Measurements from ENCODE around the gene C10orf88. TPM values are rescaled to one million over a fixed set of nuclear protein-coding genes. Genes with fewer than 3 reads are reported as not detected.

Gene C10orf88
- total and polyA plus RNA-seq, 2 of the 13 experiments (the other 11 are each of a cell fraction or from before 2014, with no cell fraction given) = 4.6 to 11.8 TPM

DNA sequence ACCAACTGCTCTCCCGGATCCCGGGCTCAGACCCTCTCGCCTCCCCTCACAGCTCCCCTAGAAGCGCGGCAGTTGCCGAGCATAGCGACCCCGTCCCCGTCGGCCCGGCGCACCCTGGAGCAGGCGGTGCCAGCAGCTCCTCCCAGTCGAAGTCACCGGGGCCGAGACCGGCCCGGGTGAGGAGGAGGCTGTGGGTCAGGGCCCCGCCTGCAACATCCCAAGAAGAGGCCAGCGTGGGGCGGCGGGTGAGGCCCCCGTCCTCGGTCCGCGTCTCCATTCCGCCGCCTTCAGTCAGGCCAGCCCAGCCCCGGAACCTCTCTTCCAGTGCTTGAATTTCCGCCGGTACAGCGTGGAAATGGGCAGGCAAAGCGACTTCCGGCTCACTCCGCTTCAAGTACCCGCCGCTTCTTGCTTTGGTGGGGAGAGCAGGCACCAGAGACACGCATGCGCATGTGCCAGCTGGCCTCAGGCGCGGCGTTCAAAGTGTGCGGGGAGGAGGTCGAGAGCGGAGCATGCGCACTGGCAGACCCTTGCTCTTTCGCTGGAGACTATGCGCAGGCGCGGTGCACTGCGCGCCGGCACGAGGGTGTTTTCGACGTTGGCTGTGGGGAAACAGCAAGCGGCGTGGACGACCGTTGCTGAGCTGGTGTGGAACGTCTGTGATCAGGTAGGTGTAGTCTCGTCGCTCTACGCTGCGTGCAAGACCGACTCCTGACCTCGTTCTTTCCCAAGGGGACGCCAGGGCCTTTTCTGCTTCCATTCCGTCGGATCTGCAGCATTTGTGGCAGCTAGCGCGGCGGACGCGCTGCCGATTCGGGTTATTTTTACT lies at the start of gene C10orf88 (continued):
- TF ChIP-seq, protein P1, sequence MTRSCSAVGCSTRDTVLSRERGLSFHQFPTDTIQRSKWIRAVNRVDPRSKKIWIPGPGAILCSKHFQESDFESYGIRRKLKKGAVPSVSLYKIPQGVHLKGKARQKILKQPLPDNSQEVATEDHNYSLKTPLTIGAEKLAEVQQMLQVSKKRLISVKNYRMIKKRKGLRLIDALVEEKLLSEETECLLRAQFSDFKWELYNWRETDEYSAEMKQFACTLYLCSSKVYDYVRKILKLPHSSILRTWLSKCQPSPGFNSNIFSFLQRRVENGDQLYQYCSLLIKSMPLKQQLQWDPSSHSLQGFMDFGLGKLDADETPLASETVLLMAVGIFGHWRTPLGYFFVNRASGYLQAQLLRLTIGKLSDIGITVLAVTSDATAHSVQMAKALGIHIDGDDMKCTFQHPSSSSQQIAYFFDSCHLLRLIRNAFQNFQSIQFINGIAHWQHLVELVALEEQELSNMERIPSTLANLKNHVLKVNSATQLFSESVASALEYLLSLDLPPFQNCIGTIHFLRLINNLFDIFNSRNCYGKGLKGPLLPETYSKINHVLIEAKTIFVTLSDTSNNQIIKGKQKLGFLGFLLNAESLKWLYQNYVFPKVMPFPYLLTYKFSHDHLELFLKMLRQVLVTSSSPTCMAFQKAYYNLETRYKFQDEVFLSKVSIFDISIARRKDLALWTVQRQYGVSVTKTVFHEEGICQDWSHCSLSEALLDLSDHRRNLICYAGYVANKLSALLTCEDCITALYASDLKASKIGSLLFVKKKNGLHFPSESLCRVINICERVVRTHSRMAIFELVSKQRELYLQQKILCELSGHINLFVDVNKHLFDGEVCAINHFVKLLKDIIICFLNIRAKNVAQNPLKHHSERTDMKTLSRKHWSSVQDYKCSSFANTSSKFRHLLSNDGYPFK (CRISPR knock-in tag; IDR thresholded peaks at IDR 0.05; ENCODE audit: borderline replicate concordance) = peak; percentile 97
- no peak for TF ChIP-seq KDM6A (CRISPR knock-in tag; IDR thresholded peaks at IDR 0.05; ENCODE audit: low read depth)
- peak; percentile 68 for TF ChIP-seq DR1 (CRISPR knock-in tag; IDR thresholded peaks at IDR 0.05)
- peak; percentile 96; the same call in 1 of the 2 replicates for TF ChIP-seq AHR (CRISPR knock-in tag; IDR thresholded peaks at IDR 0.05)
- TF ChIP-seq, protein P2, sequence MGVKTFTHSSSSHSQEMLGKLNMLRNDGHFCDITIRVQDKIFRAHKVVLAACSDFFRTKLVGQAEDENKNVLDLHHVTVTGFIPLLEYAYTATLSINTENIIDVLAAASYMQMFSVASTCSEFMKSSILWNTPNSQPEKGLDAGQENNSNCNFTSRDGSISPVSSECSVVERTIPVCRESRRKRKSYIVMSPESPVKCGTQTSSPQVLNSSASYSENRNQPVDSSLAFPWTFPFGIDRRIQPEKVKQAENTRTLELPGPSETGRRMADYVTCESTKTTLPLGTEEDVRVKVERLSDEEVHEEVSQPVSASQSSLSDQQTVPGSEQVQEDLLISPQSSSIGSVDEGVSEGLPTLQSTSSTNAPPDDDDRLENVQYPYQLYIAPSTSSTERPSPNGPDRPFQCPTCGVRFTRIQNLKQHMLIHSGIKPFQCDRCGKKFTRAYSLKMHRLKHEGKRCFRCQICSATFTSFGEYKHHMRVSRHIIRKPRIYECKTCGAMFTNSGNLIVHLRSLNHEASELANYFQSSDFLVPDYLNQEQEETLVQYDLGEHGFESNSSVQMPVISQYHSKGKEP (CRISPR knock-in tag; IDR thresholded peaks at IDR 0.05) = peak; percentile 83; the same call in 1 of the 2 replicates
- no peak for TF ChIP-seq POLR2AphosphoS2 (IDR thresholded peaks at IDR 0.05; ENCODE audit: low read depth, low read length)
- no peak for TF ChIP-seq IRF1 (CRISPR knock-in tag; IDR thresholded peaks at IDR 0.05; ENCODE audit: low read depth)
- peak; percentile 100 for TF ChIP-seq TFDP1 (CRISPR knock-in tag; IDR thresholded peaks at IDR 0.05; ENCODE audit: borderline replicate concordance)
- TF ChIP-seq, protein P3, sequence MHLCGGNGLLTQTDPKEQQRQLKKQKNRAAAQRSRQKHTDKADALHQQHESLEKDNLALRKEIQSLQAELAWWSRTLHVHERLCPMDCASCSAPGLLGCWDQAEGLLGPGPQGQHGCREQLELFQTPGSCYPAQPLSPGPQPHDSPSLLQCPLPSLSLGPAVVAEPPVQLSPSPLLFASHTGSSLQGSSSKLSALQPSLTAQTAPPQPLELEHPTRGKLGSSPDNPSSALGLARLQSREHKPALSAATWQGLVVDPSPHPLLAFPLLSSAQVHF (CRISPR knock-in tag; IDR thresholded peaks at IDR 0.05) = peak; percentile 76; the same call in 1 of the 2 replicates
- no peak for TF ChIP-seq SOX13 (IDR thresholded peaks at IDR 0.05)
- TF ChIP-seq SOX13 (CRISPR knock-in tag; conservative IDR thresholded peaks at IDR 0.05 in 1 of 2, IDR thresholded peaks at IDR 0.05 in 1 of 2) = peak in 1 of 2 experiments; percentile 38; a peak in 1 of 4 replicates
- TF ChIP-seq ARID2 (CRISPR knock-in tag; IDR thresholded peaks at IDR 0.05; ENCODE audit: borderline replicate concordance) = peak; percentile 98
- TF ChIP-seq, protein P4, sequence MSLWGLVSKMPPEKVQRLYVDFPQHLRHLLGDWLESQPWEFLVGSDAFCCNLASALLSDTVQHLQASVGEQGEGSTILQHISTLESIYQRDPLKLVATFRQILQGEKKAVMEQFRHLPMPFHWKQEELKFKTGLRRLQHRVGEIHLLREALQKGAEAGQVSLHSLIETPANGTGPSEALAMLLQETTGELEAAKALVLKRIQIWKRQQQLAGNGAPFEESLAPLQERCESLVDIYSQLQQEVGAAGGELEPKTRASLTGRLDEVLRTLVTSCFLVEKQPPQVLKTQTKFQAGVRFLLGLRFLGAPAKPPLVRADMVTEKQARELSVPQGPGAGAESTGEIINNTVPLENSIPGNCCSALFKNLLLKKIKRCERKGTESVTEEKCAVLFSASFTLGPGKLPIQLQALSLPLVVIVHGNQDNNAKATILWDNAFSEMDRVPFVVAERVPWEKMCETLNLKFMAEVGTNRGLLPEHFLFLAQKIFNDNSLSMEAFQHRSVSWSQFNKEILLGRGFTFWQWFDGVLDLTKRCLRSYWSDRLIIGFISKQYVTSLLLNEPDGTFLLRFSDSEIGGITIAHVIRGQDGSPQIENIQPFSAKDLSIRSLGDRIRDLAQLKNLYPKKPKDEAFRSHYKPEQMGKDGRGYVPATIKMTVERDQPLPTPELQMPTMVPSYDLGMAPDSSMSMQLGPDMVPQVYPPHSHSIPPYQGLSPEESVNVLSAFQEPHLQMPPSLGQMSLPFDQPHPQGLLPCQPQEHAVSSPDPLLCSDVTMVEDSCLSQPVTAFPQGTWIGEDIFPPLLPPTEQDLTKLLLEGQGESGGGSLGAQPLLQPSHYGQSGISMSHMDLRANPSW (CRISPR knock-in tag; IDR thresholded peaks at IDR 0.05; ENCODE audit: borderline replicate concordance) = peak; percentile 84; the same call in 1 of the 2 replicates
- TF ChIP-seq ZNF496 (CRISPR knock-in tag; IDR thresholded peaks at IDR 0.05; ENCODE audit: insufficient replicate concordance) = no peak

All from HepG2 (cell line).